Fibroblast of skin of right biceps (primary cell): Measurements from ENCODE around the gene TANC2.
"Not testable (repeated sequence)": the region's sequence is repeated elsewhere in the genome, so short reads cannot be mapped to it uniquely, and the experiment has no call there.

ENCODE experiments used
- DNase-seq: peaks from one replicate; pipeline ENCODE4 v3.0.0-alpha.2; 2013

TANC2 gene

DNA sequence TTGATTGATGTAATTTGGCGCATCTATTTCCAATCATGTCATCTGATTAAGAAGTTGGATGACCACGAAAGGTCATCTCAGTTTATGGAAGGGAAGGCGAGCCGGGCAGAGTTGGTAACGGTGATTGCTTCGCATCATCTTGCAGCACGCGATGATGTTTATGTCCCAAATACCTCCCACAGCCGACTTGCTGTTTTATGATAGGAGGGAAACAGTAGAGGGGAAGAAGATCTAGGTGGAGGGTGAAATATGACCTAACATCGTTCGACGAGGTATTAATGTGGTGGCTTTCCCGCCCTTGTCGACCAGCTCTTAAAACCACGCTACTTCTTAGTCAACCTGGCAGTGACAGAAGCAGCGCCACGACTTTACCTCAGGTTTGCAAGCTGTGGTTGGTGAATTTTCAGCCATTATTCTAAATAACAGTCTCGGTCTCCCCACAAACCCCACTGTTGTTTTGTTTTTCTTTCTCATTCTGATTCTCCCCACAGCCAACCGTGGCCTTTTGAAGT is 805 bp upstream of the TANC2 start:
- DNase-seq: peak; percentile 17

DNA sequence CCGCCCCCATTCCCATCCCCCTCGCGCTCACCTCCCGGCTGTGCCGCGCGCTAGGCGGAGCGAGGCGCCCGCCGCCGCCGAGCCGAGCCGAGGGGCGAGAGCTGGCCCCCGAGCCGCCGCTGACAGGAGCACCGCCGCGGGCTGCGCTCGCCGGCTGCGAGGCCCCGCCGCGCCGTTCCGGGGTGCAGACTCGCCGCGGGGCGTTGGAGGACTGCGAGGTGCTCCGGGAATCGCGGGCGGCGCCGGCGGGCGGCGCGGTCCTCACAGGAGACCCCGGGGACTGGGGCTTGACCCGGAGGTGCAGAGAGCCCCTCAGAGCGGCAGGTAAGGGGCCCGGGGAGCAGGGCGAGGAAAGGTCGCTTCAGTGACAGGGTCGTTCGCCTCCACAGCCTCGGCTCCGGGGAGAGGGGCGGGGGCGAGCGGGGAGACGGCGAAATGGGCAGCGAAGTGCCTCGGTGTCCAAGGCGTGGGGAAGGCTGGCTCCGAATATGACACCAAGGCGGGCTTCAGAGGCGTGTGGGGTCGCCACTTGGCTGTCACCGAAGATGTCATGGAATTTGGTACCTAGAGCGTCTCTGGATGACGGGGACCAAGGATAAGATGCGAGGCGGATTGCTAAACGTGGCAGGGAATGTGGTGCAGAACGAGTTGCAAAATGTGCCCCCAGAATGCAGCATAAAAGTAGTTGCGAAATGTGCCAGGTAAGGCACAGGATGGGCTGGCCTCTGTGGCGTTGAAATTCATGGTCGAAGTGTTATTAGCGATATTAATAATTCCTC is 580 bp downstream of the TANC2 start:
- DNase-seq: peak; percentile 18

DNA sequence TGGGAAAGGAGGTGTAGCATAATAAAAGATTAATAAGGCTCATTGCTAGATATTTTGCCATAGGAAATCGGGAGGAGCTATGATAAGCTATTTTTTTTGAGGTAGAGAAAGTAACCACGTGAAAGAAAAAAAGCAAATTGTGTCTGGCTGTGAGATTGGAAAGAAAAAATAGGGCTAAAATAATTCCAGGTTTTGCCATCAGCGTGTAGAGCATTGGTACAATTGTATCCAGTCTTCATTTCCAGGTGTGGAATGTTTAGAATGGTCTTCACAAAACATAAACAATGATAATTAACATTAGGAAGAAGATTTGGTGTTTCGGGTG is 1.1 kb downstream of the TANC2 start:
- no peak for DNase-seq

DNA sequence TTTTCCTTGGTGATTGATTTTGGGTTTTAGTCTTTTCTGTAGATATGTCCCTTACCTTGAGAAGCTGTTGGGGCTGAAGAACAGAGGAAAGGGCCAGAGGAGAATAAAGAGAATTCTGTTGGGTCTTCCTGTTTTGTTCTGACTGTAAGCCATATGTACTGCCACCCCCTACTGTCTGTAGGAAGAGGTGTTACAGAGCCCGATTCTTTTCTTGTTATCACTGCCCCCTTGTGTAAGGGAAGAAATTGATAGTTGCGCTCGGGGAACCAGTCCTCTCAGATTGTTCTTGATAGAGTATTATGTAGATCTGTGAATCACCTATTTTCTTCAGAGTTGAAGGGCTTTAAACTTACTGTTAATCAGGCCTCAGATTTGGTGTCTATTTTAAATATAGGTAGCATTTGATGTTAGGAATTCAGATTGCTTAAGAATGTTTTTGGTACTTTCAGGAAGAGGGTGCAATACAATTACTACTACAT is 2.4 kb downstream of the TANC2 start:
- peak; percentile 90 for DNase-seq

DNA sequence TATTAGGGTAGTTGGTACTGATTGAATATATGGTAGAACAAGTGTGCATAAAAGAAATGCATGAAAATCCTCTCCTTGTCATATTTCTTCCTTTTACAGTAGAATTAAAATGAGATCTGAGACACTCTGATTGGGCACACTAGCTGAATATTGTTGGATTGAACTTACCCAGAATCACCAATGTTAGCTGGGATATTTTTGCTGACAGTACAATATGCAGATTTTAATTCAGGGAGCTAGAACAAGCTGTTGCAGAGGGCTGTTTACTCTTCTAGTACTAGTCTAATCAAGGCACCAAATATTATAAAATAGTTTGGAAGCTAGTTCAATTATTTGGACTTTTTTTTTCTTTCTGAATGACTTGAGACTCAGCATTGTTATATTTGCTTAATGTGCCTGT is 4.6 kb downstream of the TANC2 start:
- DNase-seq: no peak

DNA sequence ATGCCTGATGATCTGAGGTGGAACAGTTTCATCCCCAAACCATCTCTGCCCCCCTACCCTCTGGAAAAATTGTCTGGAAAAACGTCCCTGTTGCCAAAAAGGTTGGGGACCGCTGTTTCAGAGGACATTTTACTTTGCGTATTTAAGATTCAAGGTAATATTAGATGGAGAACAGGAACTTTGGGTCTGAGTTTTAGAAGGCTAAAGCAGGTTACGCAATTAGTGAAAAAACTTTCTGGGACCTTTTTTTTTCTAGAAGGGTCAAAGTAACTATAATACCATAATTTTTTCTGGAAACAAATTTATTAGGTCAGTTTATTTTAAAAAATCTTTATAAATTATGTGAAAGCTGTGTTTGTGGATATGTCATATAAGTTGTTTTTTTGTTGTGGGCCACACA is 5.8 kb downstream of the TANC2 start:
- no peak for DNase-seq

DNA sequence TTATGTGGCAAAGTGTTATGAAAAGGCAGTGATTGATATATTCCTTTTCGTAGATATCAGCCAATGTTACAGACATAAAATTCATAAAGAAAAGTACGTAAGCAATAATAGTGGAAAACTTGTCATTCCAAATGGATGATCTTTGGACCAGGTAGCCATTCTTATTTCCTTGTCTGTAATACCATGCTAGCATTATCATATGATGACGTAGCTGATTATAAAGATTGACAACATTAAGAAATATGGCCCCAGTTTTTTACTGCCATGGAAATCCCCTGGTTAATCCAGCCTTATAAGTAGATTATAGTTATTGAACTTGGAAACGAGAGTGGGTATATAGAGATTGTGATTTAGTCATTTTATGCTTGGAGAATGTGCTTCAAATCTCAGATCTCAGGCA is 8.8 kb downstream of the TANC2 start:
- DNase-seq: no peak

DNA sequence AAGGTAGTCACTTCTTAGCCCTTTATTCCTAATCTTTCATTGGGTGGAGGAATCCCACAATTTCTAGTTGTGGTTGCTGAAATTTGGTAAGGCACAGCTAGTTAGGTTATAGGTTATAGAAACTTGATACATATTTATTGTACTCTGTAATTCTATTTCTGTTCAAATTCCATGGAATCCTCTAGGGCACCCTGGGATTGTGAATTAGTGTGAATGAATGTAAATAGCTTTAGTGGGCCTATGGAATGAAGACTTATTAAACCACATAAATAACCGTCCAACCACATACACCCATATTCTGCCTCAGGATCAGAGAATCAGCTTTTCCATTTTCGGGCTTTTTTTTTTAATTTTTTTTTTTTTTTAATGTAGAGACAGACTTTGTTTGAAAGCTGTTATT is 9.2 kb downstream of the TANC2 start:
- peak; percentile 79 for DNase-seq

DNA sequence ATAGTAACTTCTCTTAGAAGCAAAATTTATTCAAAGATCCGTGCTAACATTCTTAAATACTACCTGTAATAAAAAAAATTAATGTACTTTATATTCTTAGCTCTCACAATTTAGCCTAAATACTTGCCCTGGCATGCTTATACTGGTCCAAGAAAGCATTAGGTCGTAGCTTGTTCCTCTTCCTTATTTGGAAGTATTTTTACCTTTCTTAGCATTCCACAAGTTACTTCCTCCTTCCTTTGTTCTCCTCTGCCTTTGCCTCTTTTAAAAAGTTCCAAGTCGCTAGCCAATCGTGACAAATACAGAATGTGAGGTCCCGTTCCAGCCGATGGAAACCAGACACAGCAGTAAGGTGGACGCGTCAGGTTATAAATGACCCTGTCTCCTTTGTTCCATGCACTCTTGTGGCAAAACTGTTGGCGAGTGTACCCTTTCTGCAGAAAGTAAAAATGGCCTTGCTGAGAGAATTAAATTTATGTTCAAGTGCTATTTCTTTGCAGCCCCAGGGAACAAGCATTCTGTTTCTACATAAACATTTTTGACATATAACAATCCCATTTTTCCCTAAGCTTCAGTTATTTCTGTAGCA is 10.7 kb downstream of the TANC2 start:
- DNase-seq: not testable (repeated sequence)

DNA sequence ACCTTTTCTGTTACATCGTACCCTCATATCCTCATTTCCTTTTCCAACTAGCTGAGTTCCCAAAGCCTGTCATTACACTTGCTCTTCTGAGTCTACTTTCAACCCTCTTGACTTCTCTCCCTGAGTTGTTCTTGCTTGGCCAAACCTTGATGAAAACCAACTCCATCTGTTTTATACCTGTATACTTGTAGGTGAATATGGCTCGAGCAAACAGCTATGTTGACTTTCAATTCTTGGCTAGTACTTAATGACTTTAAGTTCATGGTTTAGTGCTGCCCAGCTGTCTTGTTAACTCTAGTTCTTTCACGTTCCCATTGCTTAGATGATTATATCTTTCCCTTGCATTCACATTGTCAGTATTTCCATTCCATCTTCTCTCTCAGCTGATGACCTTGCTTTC is 14.8 kb downstream of the TANC2 start:
- no peak for DNase-seq

DNA sequence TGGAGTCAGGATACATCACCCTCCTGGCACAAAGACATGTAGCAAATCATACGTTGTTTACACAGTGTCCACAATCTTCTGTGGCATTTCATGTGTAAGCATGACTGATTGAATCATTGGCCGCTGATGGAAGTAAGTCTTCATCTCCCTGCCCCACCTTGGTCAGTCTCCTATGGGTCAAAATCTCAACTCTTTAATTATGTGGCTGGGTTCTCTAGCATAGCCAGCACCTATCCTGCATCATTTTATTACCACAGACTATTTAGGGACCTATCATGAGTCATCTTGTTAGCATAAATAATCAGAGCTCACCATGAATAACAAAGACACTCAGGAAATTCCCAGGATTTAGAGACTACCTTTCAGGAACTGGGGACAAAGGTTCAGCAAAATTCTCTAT is 15.9 kb downstream of the TANC2 start:
- DNase-seq: peak; percentile 24

DNA sequence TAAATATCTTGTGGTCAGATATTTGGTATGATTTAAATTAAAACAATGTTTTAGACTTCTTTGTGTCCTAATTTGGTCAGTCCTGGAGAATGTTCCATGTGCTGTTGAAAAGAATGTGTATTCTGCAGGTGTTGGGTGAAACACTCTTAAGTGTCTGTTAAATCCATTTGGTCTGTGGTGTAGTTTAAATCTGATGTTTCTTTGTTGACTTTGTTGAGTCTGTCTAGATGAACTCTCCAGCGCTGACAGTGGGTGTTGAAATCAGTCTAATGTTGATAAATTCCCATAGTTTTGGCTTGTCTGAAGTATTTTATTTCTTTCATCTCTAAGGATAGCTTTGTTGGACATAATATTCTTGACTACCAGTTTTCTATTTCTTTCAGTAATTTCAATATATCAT is 18.8 kb downstream of the TANC2 start:
- no peak for DNase-seq

DNA sequence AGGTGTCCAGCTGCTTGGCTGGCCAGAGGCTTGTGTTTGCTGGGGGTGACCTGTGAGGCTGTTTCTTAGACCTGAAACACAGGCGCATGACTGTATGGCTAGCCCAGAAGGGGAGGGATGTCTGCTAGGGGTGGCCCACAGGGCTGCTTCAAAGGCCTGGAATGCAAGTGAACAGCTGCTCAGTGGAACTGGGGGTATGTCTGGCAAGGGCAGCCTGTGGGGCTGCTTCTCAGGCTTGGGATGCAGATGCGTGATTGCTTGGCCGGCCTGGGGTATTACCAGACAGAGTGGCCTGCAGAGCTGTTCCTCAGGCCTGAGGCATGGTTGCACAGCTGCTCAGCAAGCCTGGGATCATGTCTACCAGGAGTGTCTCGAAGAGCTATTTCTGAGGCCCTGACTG is 20.5 kb downstream of the TANC2 start:
- no peak for DNase-seq

DNA sequence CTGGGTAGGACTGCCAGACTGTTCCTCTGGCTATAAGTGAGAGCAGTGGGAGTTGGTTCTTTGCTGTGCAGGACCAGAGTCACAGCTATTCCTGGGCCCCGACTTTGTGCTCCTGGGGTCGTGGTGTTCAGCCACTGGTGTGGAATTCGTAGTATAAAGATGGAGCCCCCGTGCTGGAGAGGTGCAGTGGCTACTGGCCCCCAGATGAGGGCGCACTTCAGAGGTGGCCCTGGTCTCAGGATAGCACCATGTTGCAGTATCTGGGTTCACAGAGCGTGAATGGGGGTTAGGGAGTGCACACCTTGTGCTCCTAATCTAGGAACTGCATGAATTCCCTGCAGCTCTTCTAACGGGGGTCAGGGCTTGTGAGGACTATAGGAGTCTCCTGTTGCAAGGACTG is 21.1 kb downstream of the TANC2 start:
- no peak for DNase-seq

DNA sequence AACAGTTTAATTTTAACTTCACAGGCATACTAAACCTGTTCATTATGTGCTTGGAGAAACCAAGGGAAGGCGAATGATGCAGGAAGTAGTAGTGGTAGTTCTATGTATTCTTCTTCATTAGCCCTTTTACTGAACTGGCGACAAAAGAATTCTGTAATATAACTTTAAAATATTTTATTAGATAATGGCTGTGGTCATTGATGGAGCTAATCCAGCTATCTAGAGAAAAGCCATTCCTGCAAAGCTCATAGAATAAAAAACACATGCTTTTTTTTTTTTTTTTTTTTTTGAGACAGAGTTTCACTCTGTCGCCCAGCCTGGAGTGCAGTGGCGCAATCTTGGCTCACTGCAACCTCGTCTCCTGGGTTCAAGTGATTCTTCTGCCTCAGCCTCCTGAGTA is 23.5 kb downstream of the TANC2 start:
- DNase-seq: no peak

DNA sequence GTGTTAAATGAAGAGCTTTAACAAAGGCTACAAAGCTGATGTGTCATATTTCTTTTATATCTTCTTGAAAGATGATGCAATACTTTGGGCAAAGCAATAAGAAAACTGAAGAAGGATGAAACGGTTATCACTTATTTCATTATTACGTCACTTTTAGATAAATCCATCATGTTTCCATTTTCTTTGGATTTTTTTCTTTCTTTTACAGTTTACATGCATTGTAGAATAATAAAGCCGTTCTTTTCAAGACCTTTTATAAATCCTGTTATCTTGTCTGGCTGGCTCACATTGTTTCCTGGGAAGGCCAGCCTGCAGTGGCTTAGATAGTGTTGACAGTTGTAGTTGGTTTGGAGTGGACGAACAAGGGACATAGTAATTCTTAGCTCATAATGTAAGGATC is 28.9 kb downstream of the TANC2 start:
- peak; percentile 24 for DNase-seq

DNA sequence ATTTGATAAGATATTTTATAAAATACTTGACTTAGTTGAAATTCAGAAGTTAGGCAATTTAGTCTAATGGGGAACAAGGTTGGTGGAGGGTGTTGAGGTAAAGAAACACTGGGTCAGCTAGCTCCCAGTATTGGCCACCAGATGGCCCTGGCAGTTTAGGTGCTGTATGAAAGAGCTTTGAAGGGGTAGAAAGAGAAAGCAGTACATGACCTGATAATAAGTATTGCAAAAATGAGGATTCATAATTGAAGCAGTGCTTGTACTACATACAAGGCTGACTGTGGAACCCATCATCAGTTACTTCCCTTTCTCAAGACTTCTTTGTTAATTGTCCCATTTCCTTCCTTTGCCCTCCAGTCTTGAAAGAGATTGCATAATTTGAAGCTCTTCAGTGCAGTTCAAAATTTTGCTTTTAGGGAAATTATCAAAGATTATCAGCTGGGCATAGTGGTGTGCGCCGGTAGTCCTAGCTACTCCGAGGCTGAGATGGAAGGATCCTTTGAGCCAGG is 29.4 kb downstream of the TANC2 start:
- peak; percentile 37 for DNase-seq

DNA sequence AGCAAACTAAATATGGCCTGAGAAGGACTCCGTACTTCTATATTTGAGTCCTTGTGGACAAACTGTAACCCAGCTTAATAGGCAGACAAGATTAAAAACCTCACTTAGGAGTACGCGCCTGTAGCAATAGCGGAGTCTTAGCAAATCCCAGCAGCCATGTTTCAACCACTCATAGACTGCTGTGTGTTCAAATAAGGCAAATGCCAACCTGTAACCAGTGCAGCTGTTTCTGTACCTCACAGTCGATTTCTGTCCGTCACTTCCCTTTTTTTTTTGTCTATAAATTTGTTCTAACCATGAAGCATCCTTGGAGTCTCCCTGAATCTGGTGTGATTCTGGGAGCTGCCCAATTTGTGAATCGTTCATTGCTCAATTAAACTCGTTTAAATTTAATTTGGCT is 30.2 kb downstream of the TANC2 start:
- DNase-seq: no peak

DNA sequence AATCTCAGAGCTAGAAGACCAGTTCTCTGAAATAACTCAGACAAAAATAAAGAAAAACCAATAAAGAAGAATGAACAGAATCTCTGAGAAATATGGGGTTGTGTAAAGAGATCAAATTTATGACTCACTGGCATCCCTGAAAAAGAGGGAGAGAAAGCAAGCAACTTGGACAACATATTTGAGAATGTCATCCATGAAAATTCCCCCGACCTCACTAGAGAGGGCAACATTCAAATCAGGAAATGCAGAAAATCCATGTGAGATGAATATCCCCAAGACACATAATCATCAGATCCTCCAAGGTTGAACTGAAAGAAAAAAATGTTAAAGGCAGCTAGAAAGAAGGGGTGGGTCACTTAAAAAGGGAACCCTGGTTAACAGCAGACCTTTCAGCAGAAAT is 32.1 kb downstream of the TANC2 start:
- peak; percentile 47 for DNase-seq

DNA sequence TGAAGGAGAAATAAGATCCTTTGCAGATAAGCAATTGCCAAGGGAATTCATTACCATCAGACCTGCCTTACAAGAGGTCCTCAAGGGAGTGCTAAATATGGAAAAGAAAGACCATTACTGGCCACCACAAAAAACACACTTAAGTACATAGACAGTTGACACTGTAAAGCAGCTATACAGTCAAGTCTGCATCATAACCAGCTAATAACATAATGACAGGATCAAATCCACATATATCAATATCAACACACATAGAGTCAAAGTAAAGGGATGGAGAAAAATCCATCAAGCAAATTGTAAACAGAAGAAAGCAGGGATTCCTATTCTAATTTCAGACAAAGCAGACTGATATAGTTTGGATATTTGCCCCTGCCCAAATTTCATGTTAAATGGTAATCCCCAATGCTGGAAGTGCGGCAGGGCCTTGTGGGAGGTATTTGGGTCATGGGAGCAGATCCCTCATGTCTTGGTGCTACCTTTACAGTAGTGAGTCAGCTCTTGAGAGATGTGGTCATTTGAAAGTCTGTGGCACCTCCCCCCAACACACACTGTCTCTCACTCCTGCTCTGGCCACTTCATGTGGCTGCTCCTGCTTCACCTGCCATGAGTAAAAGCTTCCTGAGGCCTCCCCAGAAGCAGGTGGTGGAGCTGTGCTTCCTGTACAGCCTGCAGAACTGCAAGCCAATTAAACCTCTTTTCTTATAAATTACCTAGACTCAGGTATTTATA is 32.8 kb downstream of the TANC2 start:
- peak; percentile 29 for DNase-seq

DNA sequence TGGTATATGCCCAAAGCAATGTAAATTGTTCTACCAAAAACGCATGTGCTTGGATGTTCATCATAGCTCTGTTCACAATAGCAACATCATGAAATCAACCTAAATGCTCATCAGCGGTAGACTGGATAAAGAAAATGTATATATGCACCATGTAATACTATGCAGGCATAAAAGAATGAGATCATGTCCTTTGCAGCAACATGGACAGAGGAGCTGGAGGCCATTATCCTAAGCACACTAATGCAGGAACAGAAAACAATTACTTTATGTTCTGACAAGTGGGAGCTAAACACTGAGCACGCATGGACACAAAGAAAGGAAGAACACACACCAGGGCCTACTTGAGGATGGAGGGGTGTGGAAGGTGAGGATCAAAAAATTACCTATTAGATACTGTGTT is 33.7 kb downstream of the TANC2 start:
- DNase-seq: no peak

DNA sequence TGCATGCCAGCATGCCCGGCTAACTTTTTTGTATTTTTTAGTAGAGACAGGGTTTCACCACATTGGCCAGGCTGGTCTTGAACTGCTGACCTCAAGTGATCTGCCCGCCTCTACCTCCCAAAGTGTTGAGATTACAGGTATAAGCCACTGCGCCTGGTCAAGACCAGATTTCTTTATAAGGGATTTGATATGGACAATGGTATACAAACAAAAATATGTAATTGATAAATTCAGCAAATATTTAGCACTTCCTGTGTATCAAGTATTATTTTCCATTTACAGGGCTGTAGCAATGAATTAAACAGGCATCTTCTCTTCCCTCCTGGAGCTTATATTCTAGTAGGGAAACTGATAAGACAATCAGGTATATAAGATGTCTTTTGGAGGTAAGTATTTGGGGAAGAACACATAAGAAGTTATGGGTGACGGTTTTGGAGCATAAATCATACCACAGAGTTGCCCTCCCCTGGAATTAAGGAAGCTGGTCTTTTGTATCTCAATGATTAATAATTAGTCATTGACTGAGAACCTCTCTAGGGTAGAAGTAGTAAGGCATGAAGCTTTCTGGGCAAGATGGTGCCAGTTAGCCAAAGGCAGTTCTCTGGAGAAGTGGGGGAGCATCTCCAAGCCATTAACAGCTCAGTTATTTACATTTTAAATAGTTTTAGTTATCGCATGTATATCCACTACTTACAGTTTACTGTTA is 35.8 kb downstream of the TANC2 start:
- DNase-seq: no peak

DNA sequence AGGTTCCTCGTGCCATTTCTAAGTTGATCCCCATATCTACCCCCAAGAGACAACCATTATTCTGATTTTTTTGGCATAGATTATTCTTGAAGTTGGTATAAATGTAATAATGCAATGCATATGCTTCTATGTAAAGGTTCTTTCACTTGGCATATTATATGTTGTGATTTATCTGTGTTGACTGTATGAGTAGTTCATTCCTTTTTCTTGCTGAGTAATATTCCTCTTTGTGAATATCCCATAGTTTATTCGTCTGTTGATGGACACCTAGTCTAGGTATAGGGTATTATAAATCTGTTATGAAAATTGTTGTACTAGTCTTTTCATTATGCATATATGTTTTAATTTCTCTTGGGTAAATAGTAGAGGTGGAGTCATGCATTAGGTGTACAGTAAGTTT is 36.6 kb downstream of the TANC2 start:
- no peak for DNase-seq
